Measurements from ENCODE around the gene CCDC57.

Gene CCDC57

DNA sequence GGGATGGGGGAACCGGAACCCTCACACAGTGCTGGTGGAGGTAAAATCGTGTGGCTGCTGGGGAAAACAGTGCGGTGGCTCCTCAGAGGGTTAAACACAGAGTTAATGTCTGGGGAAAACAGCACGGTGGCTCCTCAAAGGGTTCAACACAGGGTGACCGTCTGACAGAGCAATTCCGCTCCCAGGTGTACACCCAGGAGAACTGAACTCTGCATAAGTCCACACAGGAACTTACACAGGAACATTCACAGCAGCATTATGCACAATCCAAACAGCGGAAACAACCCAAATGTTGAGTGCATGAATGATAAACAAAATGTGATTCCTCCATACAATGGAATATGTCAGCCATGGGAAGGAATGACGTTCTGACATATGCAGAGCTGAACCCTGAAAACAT is 51.4 kb downstream of the CCDC57 start:
- no peak overlapping the region for H3K9ac ChIP-seq (ENCODE audit: low read depth, low read length)
- 82% methylated on average over 8 of the region's 8 CpGs for WGBS
- H3K27ac ChIP-seq (ENCODE audit: low read depth, low read length), result no peak overlapping the region
- peaks cover 6% of the 10 kb centered on the region; the same call in 1 of the 2 replicates for H3K36me3 ChIP-seq (ENCODE audit: insufficient read depth, low read length)
- no peaks in the 10 kb centered on the region; the same call in 1 of the 2 replicates for H3K27me3 ChIP-seq (ENCODE audit: insufficient read depth, low read length)
- no peak overlapping the region for H3K4me3 ChIP-seq (ENCODE audit: low read length)
- no peaks in the 10 kb centered on the region for H3K4me1 ChIP-seq (ENCODE audit: insufficient read depth, low read length)
- H3K9me3 ChIP-seq (ENCODE audit: insufficient read depth, low read depth, low read length), result no peaks in the 10 kb centered on the region

DNA sequence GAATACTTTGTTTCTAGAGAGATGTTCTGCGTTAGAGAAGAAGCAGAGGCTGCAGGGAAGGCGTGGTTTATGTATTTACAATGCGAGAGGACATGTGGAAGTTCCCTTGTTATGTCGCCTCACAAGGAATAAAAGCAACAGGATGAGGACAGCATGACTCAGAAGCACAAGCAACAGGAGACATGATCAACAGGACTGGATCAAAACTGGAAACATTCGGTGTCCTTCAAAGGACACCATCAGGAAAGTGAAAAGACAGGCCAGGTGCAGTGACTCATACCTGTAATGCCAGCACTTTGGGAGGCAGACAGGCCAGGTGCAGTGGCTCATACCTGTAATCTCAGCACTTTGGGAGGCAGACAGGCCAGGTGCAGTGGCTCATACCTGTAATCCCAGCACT is 52.6 kb downstream of the CCDC57 start:
- Histone ChIP-seq H3K4me1 (ENCODE audit: insufficient read depth, low read length) (no peaks in the 10 kb centered on the region), H3K4me3 (ENCODE audit: low read length) (no peak overlapping the region), H3K27ac (ENCODE audit: low read depth, low read length) (no peak overlapping the region), H3K27me3 (ENCODE audit: insufficient read depth, low read length) (no peaks in the 10 kb centered on the region), H3K9ac (ENCODE audit: low read depth, low read length) (no peak overlapping the region), H3K36me3 (ENCODE audit: insufficient read depth, low read length) (peaks cover 6% of the 10 kb centered on the region; the same call in 1 of the 2 replicates), H3K9me3 (ENCODE audit: insufficient read depth, low read depth, low read length) (no peaks in the 10 kb centered on the region)
- WGBS, result 57% methylated on average over 5 of the region's 5 CpGs

DNA sequence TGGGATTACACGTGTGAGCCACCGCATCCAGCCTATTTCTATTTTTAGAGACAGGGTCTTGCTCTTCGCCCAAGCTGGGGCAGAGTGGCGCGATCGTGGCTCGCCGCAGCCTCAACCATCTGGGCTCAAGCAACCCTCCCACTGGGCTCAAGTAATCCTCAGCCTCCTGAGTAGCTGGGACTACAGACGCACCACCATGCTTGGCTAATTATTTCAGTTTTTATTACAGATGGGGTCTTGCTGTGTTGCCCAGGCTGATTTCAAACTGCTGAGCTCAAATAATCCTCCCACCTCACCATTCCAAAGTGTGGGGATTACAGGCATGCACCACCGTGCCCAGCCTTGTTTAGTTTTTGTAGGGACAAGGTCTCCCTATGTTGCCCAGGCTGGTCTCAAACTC is 53.8 kb downstream of the CCDC57 start:
- no peak overlapping the region for H3K9ac ChIP-seq (ENCODE audit: low read depth, low read length)
- peaks cover 6% of the 10 kb centered on the region; the same call in 1 of the 2 replicates for H3K36me3 ChIP-seq (ENCODE audit: insufficient read depth, low read length)
- WGBS, result 88% methylated on average over 10 of the region's 10 CpGs
- H3K4me3 ChIP-seq (ENCODE audit: low read length), result no peak overlapping the region
- no peaks in the 10 kb centered on the region for H3K27me3 ChIP-seq (ENCODE audit: insufficient read depth, low read length)
- H3K27ac ChIP-seq (ENCODE audit: low read depth, low read length), result no peak overlapping the region
- H3K4me1 ChIP-seq (ENCODE audit: insufficient read depth, low read length), result no peaks in the 10 kb centered on the region
- H3K9me3 ChIP-seq (ENCODE audit: insufficient read depth, low read depth, low read length), result no peaks in the 10 kb centered on the region

DNA sequence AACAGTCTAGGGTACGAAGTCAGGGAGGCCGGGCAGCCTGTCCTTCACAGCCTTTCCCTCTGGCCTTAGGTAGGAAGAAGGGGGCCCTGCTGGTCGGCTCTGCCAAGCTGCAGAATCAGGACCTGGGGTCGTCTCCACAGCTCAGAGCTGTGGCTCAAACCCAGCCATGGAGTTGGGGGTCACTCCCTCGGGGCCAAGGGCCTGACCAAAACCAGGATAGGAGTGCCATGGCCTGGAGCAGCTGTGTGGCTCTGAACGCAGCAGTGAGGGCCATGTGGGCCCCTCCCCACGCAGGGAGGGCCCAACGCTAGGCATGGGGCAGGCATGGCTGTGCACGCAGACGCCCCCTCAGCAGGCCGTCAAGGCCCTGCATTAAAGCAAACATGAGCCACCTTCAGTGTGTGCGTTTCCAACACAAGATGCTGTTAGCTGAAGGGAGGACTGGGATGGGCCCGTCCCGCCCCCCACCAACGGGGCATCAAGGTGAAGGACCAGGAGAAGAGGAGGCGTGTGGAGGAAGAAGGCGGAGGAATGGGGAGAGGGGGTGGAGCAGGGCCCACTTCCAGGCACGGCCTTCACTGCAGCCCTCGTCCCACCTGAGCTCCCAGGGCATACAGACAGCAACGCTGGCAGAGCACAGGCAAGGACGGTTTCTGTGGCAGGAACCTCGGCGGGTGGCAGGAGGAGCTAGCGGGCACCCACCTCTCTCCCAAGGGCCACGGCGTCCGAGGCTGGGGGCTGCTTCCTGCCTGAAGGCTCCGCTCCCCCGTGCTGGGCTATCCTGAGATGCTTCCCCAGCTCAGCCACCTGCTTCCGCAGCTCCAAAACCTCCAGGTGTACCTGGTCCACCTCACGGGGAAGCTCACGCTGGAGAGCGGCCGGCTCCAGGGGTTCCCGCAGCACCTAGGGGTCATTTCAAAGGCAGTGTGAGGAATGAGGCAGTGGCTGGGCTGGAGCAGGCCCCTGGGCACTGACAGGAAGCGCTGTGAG is 55.3 kb downstream of the CCDC57 start:
- Histone ChIP-seq H3K27me3 (ENCODE audit: insufficient read depth, low read length) (no peaks in the 10 kb centered on the region), H3K36me3 (ENCODE audit: insufficient read depth, low read length) (peaks cover 6% of the 10 kb centered on the region; the same call in 1 of the 2 replicates), H3K27ac (ENCODE audit: low read depth, low read length) (no peak overlapping the region), H3K9ac (ENCODE audit: low read depth, low read length) (no peak overlapping the region), H3K4me3 (ENCODE audit: low read length) (no peak overlapping the region), H3K4me1 (ENCODE audit: insufficient read depth, low read length) (no peaks in the 10 kb centered on the region), H3K9me3 (ENCODE audit: insufficient read depth, low read depth, low read length) (no peaks in the 10 kb centered on the region)
- WGBS, result 82% methylated on average over 36 of the region's 36 CpGs

DNA sequence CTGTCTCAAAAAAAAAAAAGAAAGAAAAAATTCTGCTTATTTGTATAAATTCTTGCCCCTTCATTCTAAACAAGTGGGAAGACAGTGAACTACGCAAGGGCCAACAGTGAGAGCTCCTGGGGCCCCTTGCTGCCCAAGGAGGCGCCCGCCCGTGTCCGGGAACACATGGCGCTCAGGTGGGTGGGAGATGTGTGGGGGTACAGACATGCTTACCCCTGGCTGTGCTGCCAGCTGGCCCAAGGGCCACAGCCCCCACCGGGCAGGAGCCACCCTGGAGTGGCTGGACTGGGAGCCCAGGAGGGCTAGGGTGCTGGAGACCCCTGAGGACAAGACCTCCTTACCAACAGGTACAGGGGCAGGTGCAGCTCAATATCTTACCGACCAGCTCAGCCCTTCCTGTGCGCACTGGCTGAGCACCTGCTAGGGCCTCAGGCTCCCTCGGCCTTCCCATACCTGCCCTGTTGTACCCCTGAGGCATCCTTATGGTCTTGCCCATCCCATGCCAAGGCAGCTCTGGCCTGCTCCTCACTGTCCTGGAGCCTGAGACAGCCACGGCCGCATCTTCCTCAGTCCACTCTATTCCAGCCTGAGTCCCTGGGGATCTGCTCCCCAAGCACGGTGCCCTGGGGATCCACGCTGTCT is 56.2 kb downstream of the CCDC57 start:
- H3K9me3 ChIP-seq (ENCODE audit: insufficient read depth, low read depth, low read length), result no peaks in the 10 kb centered on the region
- H3K27me3 ChIP-seq (ENCODE audit: insufficient read depth, low read length), result no peaks in the 10 kb centered on the region
- no peak overlapping the region for H3K27ac ChIP-seq (ENCODE audit: low read depth, low read length)
- no peak overlapping the region for H3K9ac ChIP-seq (ENCODE audit: low read depth, low read length)
- WGBS, result 95% methylated on average over 14 of the region's 14 CpGs
- no peaks in the 10 kb centered on the region for H3K4me1 ChIP-seq (ENCODE audit: insufficient read depth, low read length)
- H3K4me3 ChIP-seq (ENCODE audit: low read length), result no peak overlapping the region
- peaks cover 5% of the 10 kb centered on the region; the same call in 1 of the 2 replicates for H3K36me3 ChIP-seq (ENCODE audit: insufficient read depth, low read length)

DNA sequence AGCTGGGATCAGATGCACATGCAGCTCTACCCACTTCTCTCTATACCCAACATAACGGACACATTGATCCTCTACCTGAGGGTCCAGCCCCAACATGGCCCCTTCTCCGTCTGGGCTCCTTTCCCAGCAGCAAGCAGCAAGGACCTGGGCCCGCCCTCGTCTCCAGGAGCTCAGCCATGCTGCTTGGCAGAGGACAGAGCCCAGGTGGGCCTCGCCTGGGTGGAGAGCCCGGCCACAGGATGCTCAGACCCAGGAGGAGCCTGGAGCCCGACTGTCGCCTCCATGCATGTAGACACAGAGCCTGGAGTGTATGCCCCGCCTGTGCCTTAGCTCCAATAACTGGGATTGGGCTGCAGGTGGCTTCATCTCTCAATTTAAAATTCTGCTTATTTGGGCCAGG is 57.0 kb downstream of the CCDC57 start:
- no peaks in the 10 kb centered on the region for H3K27me3 ChIP-seq (ENCODE audit: insufficient read depth, low read length)
- 94% methylated on average over 9 of the region's 9 CpGs for WGBS
- H3K4me3 ChIP-seq (ENCODE audit: low read length), result no peak overlapping the region
- H3K4me1 ChIP-seq (ENCODE audit: insufficient read depth, low read length), result no peaks in the 10 kb centered on the region
- peaks cover 3% of the 10 kb centered on the region; the same call in 1 of the 2 replicates for H3K36me3 ChIP-seq (ENCODE audit: insufficient read depth, low read length)
- no peak overlapping the region for H3K27ac ChIP-seq (ENCODE audit: low read depth, low read length)
- no peaks in the 10 kb centered on the region for H3K9me3 ChIP-seq (ENCODE audit: insufficient read depth, low read depth, low read length)
- no peak overlapping the region for H3K9ac ChIP-seq (ENCODE audit: low read depth, low read length)

GRCh38 chr17:82154881-82155331 is 57.7 kb downstream of the CCDC57 start:
- no peak overlapping the region for H3K27ac ChIP-seq (ENCODE audit: low read depth, low read length)

GRCh38 chr17:82153745-82154375 is 58.8 kb downstream of the CCDC57 start:
- Histone ChIP-seq H3K4me3 (ENCODE audit: low read length) (no peak overlapping the region), H3K27ac (ENCODE audit: low read depth, low read length) (no peak overlapping the region), H3K4me1 (ENCODE audit: insufficient read depth, low read length) (no peaks in the 10 kb centered on the region), H3K27me3 (ENCODE audit: insufficient read depth, low read length) (no peaks in the 10 kb centered on the region), H3K36me3 (ENCODE audit: insufficient read depth, low read length) (no peaks in the 10 kb centered on the region), H3K9ac (ENCODE audit: low read depth, low read length) (no peak overlapping the region), H3K9me3 (ENCODE audit: insufficient read depth, low read depth, low read length) (no peaks in the 10 kb centered on the region)
- 62% methylated on average over 15 of the region's 16 CpGs for WGBS

More at GRCh38 chr17:82154881-82155331, 57.7 kb downstream of the CCDC57 start:
- peaks cover 3% of the 10 kb centered on the region; the same call in 1 of the 2 replicates for H3K36me3 ChIP-seq (ENCODE audit: insufficient read depth, low read length)
- no peaks in the 10 kb centered on the region for H3K27me3 ChIP-seq (ENCODE audit: insufficient read depth, low read length)
- H3K9me3 ChIP-seq (ENCODE audit: insufficient read depth, low read depth, low read length), result no peaks in the 10 kb centered on the region
- no peaks in the 10 kb centered on the region for H3K4me1 ChIP-seq (ENCODE audit: insufficient read depth, low read length)
- WGBS, result 93% methylated on average over 27 of the region's 27 CpGs
- no peak overlapping the region for H3K9ac ChIP-seq (ENCODE audit: low read depth, low read length)
- H3K4me3 ChIP-seq (ENCODE audit: low read length), result no peak overlapping the region

DNA sequence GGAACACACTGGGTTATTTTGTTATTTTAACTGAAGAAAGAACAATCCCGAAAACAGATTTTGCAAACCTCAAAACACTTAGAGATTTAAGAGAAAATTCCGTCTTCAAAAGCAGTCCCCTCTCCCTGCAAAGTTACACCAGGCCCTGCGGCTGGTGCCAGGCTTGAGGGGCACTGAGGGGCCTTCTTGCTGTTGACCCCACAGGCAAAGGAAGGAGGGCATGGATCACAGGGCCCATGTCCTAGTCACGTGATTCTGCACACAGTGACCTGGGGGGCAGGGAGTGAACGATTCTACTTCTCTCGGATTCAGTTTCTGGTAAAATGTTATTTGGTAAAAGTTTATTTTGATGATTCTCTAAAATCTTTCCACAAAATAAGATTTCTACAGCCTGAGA is 59.3 kb downstream of the CCDC57 start:
- Histone ChIP-seq H3K27ac (ENCODE audit: low read depth, low read length) (no peak overlapping the region), H3K4me1 (ENCODE audit: insufficient read depth, low read length) (no peaks in the 10 kb centered on the region), H3K9ac (ENCODE audit: low read depth, low read length) (no peak overlapping the region), H3K36me3 (ENCODE audit: insufficient read depth, low read length) (no peaks in the 10 kb centered on the region), H3K4me3 (ENCODE audit: low read length) (no peak overlapping the region), H3K27me3 (ENCODE audit: insufficient read depth, low read length) (no peaks in the 10 kb centered on the region), H3K9me3 (ENCODE audit: insufficient read depth, low read depth, low read length) (no peaks in the 10 kb centered on the region)
- 92% methylated on average over 6 of the region's 6 CpGs for WGBS

- Histone ChIP-seq H3K9ac (ENCODE audit: low read depth, low read length) (no peak overlapping the region), H3K4me3 (ENCODE audit: low read length) (no peak overlapping the region), H3K27ac (ENCODE audit: low read depth, low read length) (no peak overlapping the region), H3K27me3 (ENCODE audit: insufficient read depth, low read length) (no peaks in the 10 kb centered on the region), H3K4me1 (ENCODE audit: insufficient read depth, low read length) (no peaks in the 10 kb centered on the region), H3K36me3 (ENCODE audit: insufficient read depth, low read length) (no peaks in the 10 kb centered on the region), H3K9me3 (ENCODE audit: insufficient read depth, low read depth, low read length) (no peaks in the 10 kb centered on the region)
- 82% methylated on average over 22 of the region's 22 CpGs for WGBS
Measured at GRCh38 chr17:82152556-82153294, 59.9 kb downstream of the CCDC57 start.
